GM12872 (cell line): ENCODE data around the gene PABPN1L.

Experiments
- TF ChIP-seq, protein P1 (sequence below): IDR thresholded peaks from 3 replicates; pipeline ENCODE4 v1.5.1; 2011; ENCODE audit warnings: low read depth, mild to moderate bottlenecking, low read length, moderate library complexity; ENCODE audit not compliant: insufficient read depth

The PABPN1L gene

DNA sequence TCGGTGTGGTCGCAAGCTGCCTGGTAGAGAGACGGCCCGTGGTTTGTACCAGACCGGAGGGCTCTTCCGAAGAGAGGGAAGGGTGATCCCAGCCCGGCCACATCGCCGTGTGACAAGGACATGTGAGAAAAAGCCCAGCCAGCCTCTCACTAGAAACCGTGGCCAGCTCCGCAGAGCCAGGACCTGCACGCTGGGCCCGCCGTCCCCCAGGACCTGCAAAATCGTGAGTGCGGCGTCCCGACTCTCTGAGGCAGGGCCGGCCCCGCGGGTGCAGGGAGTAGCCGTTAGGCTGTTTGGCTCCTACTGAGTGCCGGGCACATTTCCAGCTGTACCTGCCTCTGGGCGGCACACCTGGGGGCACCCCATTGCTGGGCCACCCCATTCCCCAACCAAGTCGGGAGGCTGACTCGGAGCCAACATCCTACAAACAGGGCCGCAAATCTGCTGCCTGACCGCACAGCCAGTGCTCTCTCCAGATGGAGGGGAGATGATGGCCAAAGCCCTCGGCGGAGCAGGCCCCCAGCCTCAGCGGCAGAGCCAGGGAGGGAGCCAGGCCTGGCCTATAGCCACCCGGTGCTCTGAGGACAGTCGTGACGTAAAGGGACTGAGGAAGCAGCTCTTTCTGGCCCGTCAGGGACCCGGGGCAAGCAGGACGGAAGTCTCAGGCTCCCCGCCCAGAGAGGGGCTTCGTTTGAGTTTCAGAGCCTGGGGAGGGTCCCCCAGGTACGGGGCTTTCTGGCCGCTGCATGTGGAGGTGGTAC lies 33.6 kb upstream of the PABPN1L start:
- TF ChIP-seq, protein P1, sequence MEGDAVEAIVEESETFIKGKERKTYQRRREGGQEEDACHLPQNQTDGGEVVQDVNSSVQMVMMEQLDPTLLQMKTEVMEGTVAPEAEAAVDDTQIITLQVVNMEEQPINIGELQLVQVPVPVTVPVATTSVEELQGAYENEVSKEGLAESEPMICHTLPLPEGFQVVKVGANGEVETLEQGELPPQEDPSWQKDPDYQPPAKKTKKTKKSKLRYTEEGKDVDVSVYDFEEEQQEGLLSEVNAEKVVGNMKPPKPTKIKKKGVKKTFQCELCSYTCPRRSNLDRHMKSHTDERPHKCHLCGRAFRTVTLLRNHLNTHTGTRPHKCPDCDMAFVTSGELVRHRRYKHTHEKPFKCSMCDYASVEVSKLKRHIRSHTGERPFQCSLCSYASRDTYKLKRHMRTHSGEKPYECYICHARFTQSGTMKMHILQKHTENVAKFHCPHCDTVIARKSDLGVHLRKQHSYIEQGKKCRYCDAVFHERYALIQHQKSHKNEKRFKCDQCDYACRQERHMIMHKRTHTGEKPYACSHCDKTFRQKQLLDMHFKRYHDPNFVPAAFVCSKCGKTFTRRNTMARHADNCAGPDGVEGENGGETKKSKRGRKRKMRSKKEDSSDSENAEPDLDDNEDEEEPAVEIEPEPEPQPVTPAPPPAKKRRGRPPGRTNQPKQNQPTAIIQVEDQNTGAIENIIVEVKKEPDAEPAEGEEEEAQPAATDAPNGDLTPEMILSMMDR, result no peak

DNA sequence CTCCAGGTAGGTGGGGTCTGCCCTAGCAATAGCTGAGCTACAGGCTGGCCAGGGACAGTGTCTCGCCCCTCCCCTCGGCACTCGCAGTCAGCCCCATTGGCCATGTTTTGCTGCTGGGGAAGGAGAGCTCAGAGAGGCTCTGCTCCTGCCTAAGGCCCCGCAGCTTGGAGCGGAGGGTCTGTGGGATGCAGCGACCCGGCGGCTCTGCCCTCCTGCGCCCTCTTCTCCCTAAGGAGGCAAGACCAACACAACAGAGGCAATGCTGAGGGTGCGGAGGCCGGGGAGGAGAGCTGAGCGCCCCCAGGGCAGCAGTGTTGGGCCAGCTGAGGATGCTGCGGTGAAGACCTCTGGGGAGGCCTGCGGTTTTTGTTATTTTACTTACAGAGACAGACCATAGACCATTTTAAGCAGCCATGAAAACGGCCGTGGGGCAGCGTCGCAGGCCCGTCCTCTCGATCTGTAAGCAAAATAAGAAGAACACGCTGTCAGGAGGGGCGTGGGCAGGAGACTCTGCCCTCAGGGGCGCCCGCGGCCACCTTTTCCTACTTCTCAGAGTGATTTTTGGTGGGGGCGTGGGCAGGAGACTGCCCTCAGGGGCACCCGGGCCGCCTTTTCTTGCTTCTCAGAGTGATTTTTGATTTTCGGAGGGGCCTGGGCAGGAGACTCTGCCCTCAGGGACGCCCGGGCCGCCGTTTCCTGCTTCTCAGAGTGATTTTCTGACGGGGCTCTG lies 31.4 kb upstream of the PABPN1L start:
- TF ChIP-seq, protein P1, result no peak

DNA sequence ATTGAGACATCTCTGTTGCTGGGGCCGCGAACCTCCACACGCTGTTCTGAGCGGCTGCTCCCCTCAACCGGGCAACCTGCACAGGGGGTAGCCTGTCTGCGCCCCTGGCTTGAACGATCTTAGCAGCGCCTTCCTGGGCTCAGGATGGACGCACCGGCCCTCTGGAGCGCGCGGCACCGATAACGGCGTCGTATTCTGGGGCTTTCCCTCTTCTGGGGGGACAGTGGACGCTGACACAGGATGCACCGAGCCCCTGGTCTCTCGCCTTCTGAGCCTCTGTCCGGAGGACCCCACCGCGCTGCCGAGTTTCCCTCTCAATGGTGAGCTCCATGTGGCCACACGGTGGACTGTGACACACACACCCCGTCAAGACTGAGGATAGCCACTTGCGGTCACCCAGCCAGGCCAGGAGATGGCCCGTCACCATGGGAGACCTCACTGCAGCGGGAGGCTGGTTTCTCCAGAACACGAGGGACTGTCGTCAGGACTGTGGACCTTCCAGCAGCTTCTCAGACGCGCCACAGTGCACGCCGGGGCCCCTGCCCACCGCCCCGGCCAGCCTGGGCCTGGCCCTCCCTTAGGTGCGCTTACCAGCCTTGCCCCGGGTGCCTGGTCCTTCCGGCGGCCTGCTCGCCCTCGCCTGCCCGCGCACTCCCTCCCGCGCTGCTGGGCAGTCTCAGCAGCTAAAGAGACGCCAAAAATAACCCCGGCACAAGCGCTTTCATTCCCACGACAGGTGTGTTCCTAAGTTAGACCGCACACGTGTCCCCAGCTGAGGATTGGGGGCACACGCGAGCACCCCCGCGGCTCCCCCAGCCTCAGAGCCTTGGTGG lies 30.0 kb upstream of the PABPN1L start:
- TF ChIP-seq, protein P1, result no peak

DNA sequence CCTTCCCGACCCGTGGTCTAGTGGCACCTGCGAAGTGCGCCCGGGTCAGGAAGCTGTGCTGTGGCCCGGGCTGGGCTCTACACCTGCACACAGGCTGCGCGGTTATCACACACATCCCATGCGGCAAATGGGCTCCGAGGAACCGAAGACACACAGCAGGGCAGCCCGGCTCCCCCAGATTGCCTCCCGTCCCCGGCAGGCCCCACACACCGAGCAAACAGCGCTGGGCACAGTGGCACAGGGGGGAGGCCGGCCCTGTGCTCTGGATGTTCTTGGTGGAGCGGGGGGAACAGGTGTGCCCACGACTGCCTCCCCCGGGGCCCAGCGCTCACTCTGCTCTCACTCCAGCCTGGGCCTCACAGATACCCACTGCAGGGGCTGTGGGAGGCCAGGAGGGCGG lies 28.9 kb upstream of the PABPN1L start:
- TF ChIP-seq, protein P1, result no peak

DNA sequence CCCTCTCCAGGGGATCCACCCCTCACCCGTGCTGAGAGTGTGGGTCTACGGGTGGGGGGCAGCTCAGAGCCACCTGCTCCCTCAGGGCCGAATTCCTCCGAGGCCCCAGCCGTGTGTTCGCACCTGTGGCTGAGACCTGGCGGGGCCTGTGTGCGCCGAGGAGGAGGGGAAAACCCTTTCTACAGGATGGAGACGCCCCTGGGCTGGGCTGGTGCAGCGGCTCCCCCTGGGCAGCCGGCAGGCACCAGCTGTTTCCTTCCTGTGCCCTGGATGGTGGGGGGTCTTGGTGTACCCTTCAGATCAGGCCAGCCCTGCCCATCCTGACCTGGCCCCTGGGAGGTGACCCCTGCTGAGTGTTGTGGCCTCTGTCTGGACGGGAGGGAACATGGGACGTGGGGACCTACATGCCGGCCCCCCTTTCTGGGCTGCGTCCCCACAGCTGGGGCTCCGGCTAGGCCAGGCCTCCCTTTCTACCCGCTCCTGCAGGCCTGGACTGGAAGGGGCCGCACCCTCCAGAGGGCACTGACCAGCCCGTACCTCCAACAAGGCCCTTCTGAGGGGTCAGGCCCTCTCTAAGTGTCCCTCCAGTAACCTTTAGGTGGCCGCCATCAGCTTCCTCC lies 28.3 kb upstream of the PABPN1L start:
- TF ChIP-seq, protein P1, result no peak

DNA sequence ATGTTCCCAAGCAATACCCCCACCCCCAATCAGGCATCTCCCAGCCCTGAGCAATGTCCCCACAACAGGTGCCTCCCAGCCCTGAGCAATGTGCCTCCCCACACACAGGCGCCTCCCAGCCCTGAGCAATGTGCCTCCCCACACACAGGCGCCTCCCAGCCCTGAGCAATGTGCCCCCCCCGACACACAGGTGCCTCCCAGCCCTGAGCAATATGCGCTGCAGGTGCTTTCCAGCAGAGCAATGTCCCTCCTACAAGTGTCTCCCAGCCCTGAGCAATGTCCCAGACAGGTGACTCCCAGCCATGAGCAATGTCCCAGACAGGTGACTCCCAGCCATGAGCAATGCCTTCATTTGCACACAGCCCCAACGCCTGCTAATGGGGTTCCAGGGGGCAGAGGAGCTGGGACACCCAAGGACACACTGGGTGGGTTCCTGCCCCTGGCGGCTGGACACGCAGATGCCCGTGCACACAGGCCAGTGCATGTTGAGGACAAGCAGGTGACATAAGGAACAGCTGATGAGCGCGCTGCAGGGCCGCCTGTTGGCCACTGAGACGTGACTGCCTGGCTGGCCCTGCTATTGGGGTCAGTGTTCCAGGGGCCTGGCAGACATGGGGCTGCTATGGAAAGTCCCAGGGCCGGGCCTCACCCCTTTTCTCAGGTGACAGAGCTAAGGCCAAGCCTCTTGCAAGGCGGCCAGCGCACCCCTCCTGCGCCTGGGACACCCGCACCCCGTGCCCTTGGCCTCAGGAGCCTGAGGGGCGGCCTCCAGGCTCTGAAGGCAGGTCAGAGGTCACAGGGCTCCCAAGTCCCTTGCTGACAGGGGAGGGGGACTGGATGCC lies 26.9 kb upstream of the PABPN1L start:
- TF ChIP-seq, protein P1, result no peak
